H1 (cell line): ENCODE measurements around the gene TSEN54. TPM values are rescaled to one million over a fixed set of nuclear protein-coding genes. Genes with fewer than 3 reads are reported as not detected.

ENCODE experiments used
- CTCF ChIA-PET: fragments of 300-600 bp; sonication (Branson Sonifier 250); formaldehyde crosslinking; loops from one replicate; lab custom pipeline; 2021; ENCODE audit not compliant: partially characterized antibody; lab: Charles Lee
- POLR2A ChIA-PET: fragments of 300-600 bp; sonication (Branson Sonifier 250); formaldehyde crosslinking; loops from one replicate; lab custom pipeline; 2021; ENCODE audit warnings: inconsistent platforms; ENCODE audit not compliant: partially characterized antibody; lab: Charles Lee
- DNase-seq, 2 experiments: peaks; one replicate each; pipeline versions ENCODE4 v3.0.0 to v3.0.0-alpha.2; 2010 to 2022; ENCODE audit warnings: low spot score in 2 of 2, low read depth in 1 of 2, mixed read lengths in 1 of 2
- FAIRE-seq: peaks from 2 replicates; lab custom pipeline; 2011; peaks lifted over from hg19 to GRCh38; lab: Jason Lieb, UNC
- H2AFZ ChIP-seq: 2 replicates; pipeline ENCODE4 v1.8.1; 2012; ENCODE audit warnings: low read length, inconsistent platforms
- H2AK5ac ChIP-seq: 2 replicates; pipeline ENCODE4 v1.6.1; 2013; ENCODE audit warnings: low read depth, low read length
- H2BK120ac ChIP-seq: replicated peaks from 2 replicates; pipeline ENCODE3; 2013; ENCODE audit warnings: low read depth, low read length, inconsistent platforms
- H2BK12ac ChIP-seq: 2 replicates; pipeline ENCODE4 v1.6.1; 2013; ENCODE audit warnings: low read depth, low read length
- H2BK15ac ChIP-seq: 2 replicates; pipeline ENCODE4 v1.6.1; 2013; ENCODE audit warnings: low read length
- H2BK20ac ChIP-seq: 2 replicates; pipeline ENCODE4 v1.6.1; 2013; ENCODE audit warnings: low read length
- H2BK5ac ChIP-seq: 2 replicates; pipeline ENCODE4 v1.6.1; 2013; ENCODE audit warnings: low read depth, low read length
- H3K14ac ChIP-seq: 2 replicates; pipeline ENCODE4 v1.6.1; 2013; ENCODE audit warnings: inconsistent platforms; ENCODE audit not compliant: insufficient read length
- H3K18ac ChIP-seq: 2 replicates; pipeline ENCODE4 v1.6.1; 2013; ENCODE audit warnings: low read length; ENCODE audit errors: extremely low read depth
- H3K23ac ChIP-seq: 2 replicates; pipeline ENCODE4 v1.6.1; 2013; ENCODE audit warnings: inconsistent platforms; ENCODE audit not compliant: insufficient read length
- H3K23me2 ChIP-seq: 2 replicates; pipeline ENCODE4 v1.6.1; 2013; ENCODE audit warnings: low read depth, low read length
- H3K27ac ChIP-seq: 2 replicates; pipeline ENCODE4 v1.6.1; 2011; ENCODE audit warnings: low read depth, low read length, inconsistent platforms
- H3K27me3 ChIP-seq, 4 experiments: replicated peaks in 1 of 4; 1 replicate in 1 of 4; 2 replicates in 3 of 4; pipeline versions ENCODE4 v1.6.1 to v1.8.1; 2011 to 2013; ENCODE audit warnings: low read length in 3 of 4, mild to moderate bottlenecking in 3 of 4, inconsistent platforms in 2 of 4, mixed read lengths in 2 of 4, moderate library complexity in 1 of 4; ENCODE audit not compliant: control insufficient read depth in 3 of 4, insufficient read depth in 3 of 4; ENCODE audit errors: extremely low read depth in 1 of 4
- H3K36me3 ChIP-seq, 4 experiments: 2 replicates each; pipeline versions ENCODE4 v1.6.1 to v1.8.1; 2011 to 2013; ENCODE audit warnings: mild to moderate bottlenecking in 4 of 4, low read length in 3 of 4, moderate library complexity in 2 of 4, control low read depth in 1 of 4, inconsistent platforms in 1 of 4; ENCODE audit not compliant: insufficient read depth in 4 of 4, control insufficient read depth in 2 of 4
- H3K4ac ChIP-seq: replicated peaks from 2 replicates; pipeline ENCODE3; 2013; ENCODE audit warnings: low read length, low read depth, mixed read lengths, inconsistent platforms; ENCODE audit not compliant: insufficient read length
- H3K4me1 ChIP-seq, 4 experiments: replicated peaks in 1 of 4; 1 replicate in 1 of 4; 2 replicates in 3 of 4; pipeline versions ENCODE4 v1.6.1 to v1.8.1; 2011 to 2013; ENCODE audit warnings: low read length in 3 of 4, inconsistent platforms in 2 of 4, mixed read lengths in 1 of 4; ENCODE audit not compliant: insufficient read depth in 4 of 4, control insufficient read depth in 3 of 4
- H3K4me2 ChIP-seq, 2 experiments: 2 replicates each; pipeline versions ENCODE4 v1.6.1 to v1.8.1; 2011 to 2013; ENCODE audit warnings: low read depth in 2 of 2, low read length in 2 of 2, control low read depth in 1 of 2, inconsistent platforms in 1 of 2, mild to moderate bottlenecking in 1 of 2; ENCODE audit not compliant: insufficient read depth in 1 of 2
- H3K4me3 ChIP-seq, 4 experiments: fragments of 200-600, 300-600 bp in 1 of 4; sonication (generic), shearing (Covaris generic), sonication (Bioruptor Twin) in 1 of 4; 2 replicates each; pipeline versions ENCODE4 v1.5.1 to v1.8.1; 2011 to 2016; ENCODE audit warnings: low read length in 4 of 4, low read depth in 3 of 4, control low read depth in 2 of 4, inconsistent platforms in 2 of 4, mild to moderate bottlenecking in 2 of 4, mixed read lengths in 1 of 4, moderate library complexity in 1 of 4; ENCODE audit not compliant: insufficient read depth in 2 of 4; ENCODE audit errors: extremely low read depth in 1 of 4
- H3K56ac ChIP-seq: replicated peaks from 2 replicates; pipeline ENCODE3; 2013; ENCODE audit warnings: low read depth, mild to moderate bottlenecking, mixed read lengths, low read length, inconsistent platforms; ENCODE audit not compliant: insufficient read length
- H3K79me1 ChIP-seq: 2 replicates; pipeline ENCODE4 v1.6.1; 2013; ENCODE audit warnings: low read depth, low read length, control low read depth
- H3K79me2 ChIP-seq, 2 experiments: 2 replicates each; pipeline versions ENCODE4 v1.6.1 to v1.8.1; 2012 to 2013; ENCODE audit warnings: low read length in 2 of 2, mild to moderate bottlenecking in 2 of 2, inconsistent platforms in 1 of 2; ENCODE audit not compliant: insufficient read depth in 2 of 2, control insufficient read depth in 1 of 2
- H3K9ac ChIP-seq, 4 experiments: replicated peaks in 1 of 4; 1 replicate in 1 of 4; 2 replicates in 3 of 4; pipeline versions ENCODE4 v1.6.1 to v1.8.1; 2011 to 2013; ENCODE audit warnings: low read depth in 3 of 4, low read length in 3 of 4, control low read depth in 2 of 4, mild to moderate bottlenecking in 2 of 4, moderate library complexity in 2 of 4, inconsistent platforms in 1 of 4; ENCODE audit errors: extremely low read depth in 1 of 4
- H3K9me3 ChIP-seq, 2 experiments: 2 replicates each; pipeline versions ENCODE4 v1.6.1 to v1.8.1; 2012 to 2013; ENCODE audit warnings: mild to moderate bottlenecking in 2 of 2, moderate library complexity in 2 of 2, control low read depth in 1 of 2, inconsistent platforms in 1 of 2, low read depth in 1 of 2, low read length in 1 of 2, mixed read lengths in 1 of 2; ENCODE audit not compliant: insufficient read depth in 2 of 2
- H4K20me1 ChIP-seq, 2 experiments: replicated peaks in 1 of 2; 2 replicates each; pipeline versions ENCODE3 to v1.8.1; 2011 to 2013; ENCODE audit warnings: inconsistent platforms in 2 of 2, low read length in 2 of 2, mild to moderate bottlenecking in 1 of 2; ENCODE audit not compliant: insufficient read depth in 2 of 2, control insufficient read depth in 1 of 2
- H4K5ac ChIP-seq: 2 replicates; pipeline ENCODE4 v1.6.1; 2013; ENCODE audit warnings: low read length, low read depth, mixed read lengths, inconsistent platforms; ENCODE audit not compliant: insufficient read length
- H4K8ac ChIP-seq: 2 replicates; pipeline ENCODE4 v1.8.0; 2013; ENCODE audit warnings: mild to moderate bottlenecking, moderate library complexity, low read length, inconsistent platforms; ENCODE audit not compliant: insufficient read depth; ENCODE audit errors: extremely low read depth
- H4K91ac ChIP-seq: replicated peaks from 2 replicates; pipeline ENCODE3; 2013; ENCODE audit warnings: low read length, mixed read lengths, inconsistent platforms; ENCODE audit not compliant: insufficient read length
- ASH2L ChIP-seq: fragments of 200-600, 300-600 bp; sonication (generic); IDR thresholded peaks from one replicate; pipeline ENCODE4 v1.7.1; 2017; ENCODE audit warnings: low read length
- BACH1 ChIP-seq: IDR thresholded peaks from 2 replicates; pipeline ENCODE4 v1.6.1; 2012; ENCODE audit warnings: low read length, improper control_type of control experiment
- BRCA1 ChIP-seq: IDR thresholded peaks from 2 replicates; pipeline ENCODE4 v1.6.1; 2012; ENCODE audit warnings: low read depth, low read length, improper control_type of control experiment
- CBX5 ChIP-seq: fragments of 300-800, 300-1000 bp; sonication (generic); IDR thresholded peaks from 2 replicates; pipeline ENCODE4 v1.7.1; 2016; ENCODE audit warnings: antibody characterized with exemption, low read length, low read depth
- GABPA ChIP-seq: IDR thresholded peaks from 2 replicates; pipeline ENCODE4 v1.6.1; 2011; ENCODE audit warnings: mild to moderate bottlenecking, low read length, moderate library complexity, borderline replicate concordance; ENCODE audit not compliant: insufficient read depth
- KDM4A ChIP-seq: IDR thresholded peaks from one replicate; pipeline ENCODE4 v1.7.1; 2012; ENCODE audit warnings: low read depth, mild to moderate bottlenecking, moderate library complexity, low read length, inconsistent platforms; ENCODE audit not compliant: severe bottlenecking
- MAFK ChIP-seq: IDR thresholded peaks from 2 replicates; pipeline ENCODE4 v1.6.1; 2012; ENCODE audit warnings: low read depth, mild to moderate bottlenecking, improper control_type of control experiment, low read length
- MAX ChIP-seq: IDR thresholded peaks from 2 replicates; pipeline ENCODE4 v1.6.1; 2012; ENCODE audit warnings: inconsistent platforms
- POLR2A ChIP-seq, 2 experiments: IDR thresholded peaks; 1 replicate in 1 of 2; 2 replicates in 1 of 2; pipeline ENCODE4 v1.6.1; 2011; ENCODE audit warnings: low read depth in 2 of 2, low read length in 2 of 2, mild to moderate bottlenecking in 2 of 2; ENCODE audit errors: control extremely low read depth in 1 of 2
- POLR2AphosphoS5 ChIP-seq: IDR thresholded peaks from 2 replicates; pipeline ENCODE4 v1.6.1; 2011; ENCODE audit warnings: low read depth, low read length
- SIN3A ChIP-seq, 2 experiments: IDR thresholded peaks in 1 of 2; conservative IDR thresholded peaks in 1 of 2; 2 replicates each; pipeline ENCODE4 v1.6.1; 2011 to 2012; ENCODE audit warnings: low read length in 2 of 2, improper control_type of control experiment in 1 of 2, low read depth in 1 of 2, mild to moderate bottlenecking in 1 of 2
- SIX5 ChIP-seq: IDR thresholded peaks from 2 replicates; pipeline ENCODE4 v1.6.1; 2011; ENCODE audit warnings: mild to moderate bottlenecking, low read depth, low read length
- WGBS, 2 experiments: shearing (Covaris generic) in 1 of 2; methylation state at CpG; one replicate each; pipeline versions ENCODE4 v1.1.6 to v1.1.7; 2013 to 2015; ENCODE audit warnings: low lambda C conversion rate in 2 of 2, mixed read lengths in 2 of 2, inconsistent platforms in 1 of 2, low coverage in 1 of 2, missing lambda C conversion rate in 1 of 2; ENCODE audit not compliant: insufficient replicate concordance in 2 of 2, insufficient coverage in 1 of 2, insufficient read length in 1 of 2; ENCODE audit errors: extremely low coverage in 1 of 2, missing lambda C conversion rate in 1 of 2; 5-methylcytosine and 5-hydroxymethylcytosine counted together
- polyA plus RNA-seq, 7 experiments: library from polyadenylated mRNA; depleted of rRNA in 3 of 7; stranded (reverse) in 5 of 7; unstranded in 2 of 7; fragments of >200 nt in 5 of 7; fragments of 200-250 nt in 2 of 7; gene quantifications; 1 replicate in 5 of 7; 2 replicates in 1 of 7; 4 replicates in 1 of 7; pipeline versions ENCODE4 v1.2.1 to v1.2.3, GENCODE V29; 2011 to 2013; ENCODE audit warnings: missing spikeins in 2 of 7, mixed read lengths in 2 of 7
- total RNA-seq: library from RNA; stranded (reverse); fragmentation: NEBNext Ultra II Directional; extraction: Animal tissue kit (Norgen Biotek cat#: 25700); gene quantifications from 2 replicates; pipeline ENCODE4 v1.2.1, GENCODE V29; 2021

The TSEN54 gene
- total and polyA plus RNA-seq, 2 of the 8 experiments (the other 6 are each of a cell fraction or from before 2014, with no cell fraction given), result 43.6 to 60.3 TPM

- no peak for DNase-seq
- CTCF ChIA-PET, result interaction anchor here (0.5 to 8.2 kb wide), 23 partner anchors 8 to 633 kb away, joined by 3 to 67 read pairs (median 4); partner anchors contain the start of genes SLC25A19, TMEM94 and TSEN54
Measured at GRCh38 chr17:75502721-75503329, 13.5 kb upstream of the TSEN54 start.

More at GRCh38 chr17:75502721-75503329, 13.5 kb upstream of the TSEN54 start:
- H2BK5ac ChIP-seq, result no peak overlapping the region
- no peak overlapping the region for H2BK15ac ChIP-seq
- no peak overlapping the region for H3K27ac ChIP-seq
- no peak overlapping the region for H2BK12ac ChIP-seq
- WGBS, 2 experiments, result 96% methylated on average over 18 of the region's 25 CpGs; no CpG with 5 or more reads in 1 of the 2 experiments
- H3K4me1 ChIP-seq, result no peaks in the 10 kb centered on the region
- FAIRE-seq, result no peak
- H3K9ac ChIP-seq, result no peak overlapping the region
- H3K56ac ChIP-seq, result no peak overlapping the region
- no peak overlapping the region for H4K91ac ChIP-seq
- peaks cover 2 to 13% of the 10 kb centered on the region in 2 experiments for H4K20me1 ChIP-seq
- POLR2A ChIA-PET, result interaction anchor here (0.6 to 6.4 kb wide), 8 partner anchors 10 to 53 kb away, joined by 3 to 35 read pairs (median 4); partner anchors contain the start of gene TSEN54
- no peak overlapping the region for H3K4me3 ChIP-seq
- no peaks in the 10 kb centered on the region for H3K23me2 ChIP-seq
- no peak overlapping the region for H3K18ac ChIP-seq
- H2BK120ac ChIP-seq, result no peak overlapping the region
- no peak overlapping the region for H4K8ac ChIP-seq
- H3K9me3 ChIP-seq, result no peaks in the 10 kb centered on the region
- no peak overlapping the region for H4K5ac ChIP-seq
- no peak overlapping the region for H2AFZ ChIP-seq
- H3K79me2 ChIP-seq, result no peaks in the 10 kb centered on the region
- no peaks in the 10 kb centered on the region for H3K79me1 ChIP-seq
- no peaks in the 10 kb centered on the region for H3K27me3 ChIP-seq
- TF ChIP-seq KDM4A, result no peak
- no peak for TF ChIP-seq MAFK
- no peak for TF ChIP-seq BRCA1
- TF ChIP-seq POLR2A (IDR thresholded peaks at IDR 0.05; ENCODE audit: control extremely low read depth in 1 of 2, low read depth in 2 of 2, low read length in 2 of 2), result no peak
- TF ChIP-seq SIN3A (conservative IDR thresholded peaks at IDR 0.05 in 1 of 2, IDR thresholded peaks at IDR 0.05 in 1 of 2; ENCODE audit: low read depth in 1 of 2, low read length in 2 of 2), result no peak
- TF ChIP-seq BACH1, result no peak
- TF ChIP-seq MAX, result no peak
- no peak for TF ChIP-seq CBX5
- TF ChIP-seq GABPA, result no peak
- TF ChIP-seq POLR2AphosphoS5, result no peak
- no peak for TF ChIP-seq SIX5
- TF ChIP-seq ASH2L, result no peak
- H3K4me2 ChIP-seq, result no peak overlapping the region
- no peak overlapping the region for H2BK20ac ChIP-seq
- no peak overlapping the region for H3K4ac ChIP-seq
- H3K23ac ChIP-seq, result no peak overlapping the region
- H3K36me3 ChIP-seq, result peaks cover 2 to 14% (median 10%) of the 10 kb centered on the region in 4 experiments; a peak in 6 of 8 replicates
- H2AK5ac ChIP-seq, result no peak overlapping the region
- H3K14ac ChIP-seq, result no peak overlapping the region
